Epithelial cell of proximal tubule (primary cell): ENCODE measurements around the gene SF1. TPM values are rescaled to one million over a fixed set of nuclear protein-coding genes. Genes with fewer than 3 reads are reported as not detected.

ENCODE experiments used
- DNase-seq: peaks from one replicate; pipeline ENCODE4 v3.0.0-alpha.2; 2011; ENCODE audit warnings: low read depth
- H3K4me3 ChIP-seq: 2 replicates; pipeline ENCODE4 v1.5.1; 2011; ENCODE audit warnings: low read depth, mild to moderate bottlenecking, low read length
- total RNA-seq: library from RNA; depleted of rRNA; stranded (reverse); fragments of >200 nt; gene quantifications from 2 replicates; pipeline ENCODE4 v1.2.3, GENCODE V29; 2015
- TF ChIP-seq, protein P1 (sequence below): conservative IDR thresholded peaks from 2 replicates; pipeline ENCODE4 v1.5.1; 2012; ENCODE audit warnings: low read depth, mild to moderate bottlenecking, low read length

SF1 gene
- total RNA-seq, 1 donor from 2014 or later, result 111 TPM

DNA sequence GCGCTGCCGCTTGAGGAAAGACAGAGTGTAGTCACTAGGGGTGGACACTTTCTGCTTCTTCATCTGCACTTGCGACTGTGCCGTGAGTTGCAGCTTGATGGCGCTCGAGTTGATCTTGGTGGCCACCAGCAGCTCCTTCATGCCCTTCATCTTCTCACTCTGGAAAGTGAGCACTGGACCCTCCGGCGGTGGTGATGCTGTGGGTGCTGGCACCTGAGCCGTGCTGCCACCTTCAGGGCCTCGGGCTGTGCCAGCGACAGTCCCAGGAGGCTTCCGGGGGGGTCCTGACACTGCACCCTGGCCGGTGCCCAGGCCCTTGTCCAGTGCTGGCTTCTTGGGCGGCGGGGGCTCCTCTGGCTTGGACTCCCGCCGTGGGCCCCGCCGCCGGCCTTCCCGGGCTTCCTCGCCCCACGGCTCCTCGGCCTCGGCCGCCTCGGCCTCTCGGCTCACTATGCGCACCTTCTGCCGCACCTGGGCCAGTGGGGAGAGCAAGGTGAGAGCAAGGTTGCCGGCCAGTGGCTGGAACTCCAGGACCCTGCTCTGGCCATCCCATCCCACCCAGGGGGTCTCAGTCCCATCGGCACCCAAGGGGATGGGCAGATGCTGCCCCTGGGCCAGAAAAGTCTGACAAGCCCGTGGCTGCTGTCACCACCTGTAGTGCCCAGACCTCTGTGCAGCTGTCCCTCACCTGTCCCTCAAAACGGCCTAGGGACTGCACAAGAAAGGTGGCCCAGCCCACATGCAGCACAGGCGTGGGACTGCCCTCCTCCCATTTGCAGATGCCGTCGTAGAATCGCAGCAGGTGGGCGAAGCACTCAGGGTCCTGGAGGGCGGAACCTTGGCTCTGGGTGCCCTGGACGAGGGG is 26.2 kb upstream of the SF1 start:
- no peak overlapping the region for H3K4me3 ChIP-seq
- DNase-seq, result no peak
- TF ChIP-seq, protein P1, sequence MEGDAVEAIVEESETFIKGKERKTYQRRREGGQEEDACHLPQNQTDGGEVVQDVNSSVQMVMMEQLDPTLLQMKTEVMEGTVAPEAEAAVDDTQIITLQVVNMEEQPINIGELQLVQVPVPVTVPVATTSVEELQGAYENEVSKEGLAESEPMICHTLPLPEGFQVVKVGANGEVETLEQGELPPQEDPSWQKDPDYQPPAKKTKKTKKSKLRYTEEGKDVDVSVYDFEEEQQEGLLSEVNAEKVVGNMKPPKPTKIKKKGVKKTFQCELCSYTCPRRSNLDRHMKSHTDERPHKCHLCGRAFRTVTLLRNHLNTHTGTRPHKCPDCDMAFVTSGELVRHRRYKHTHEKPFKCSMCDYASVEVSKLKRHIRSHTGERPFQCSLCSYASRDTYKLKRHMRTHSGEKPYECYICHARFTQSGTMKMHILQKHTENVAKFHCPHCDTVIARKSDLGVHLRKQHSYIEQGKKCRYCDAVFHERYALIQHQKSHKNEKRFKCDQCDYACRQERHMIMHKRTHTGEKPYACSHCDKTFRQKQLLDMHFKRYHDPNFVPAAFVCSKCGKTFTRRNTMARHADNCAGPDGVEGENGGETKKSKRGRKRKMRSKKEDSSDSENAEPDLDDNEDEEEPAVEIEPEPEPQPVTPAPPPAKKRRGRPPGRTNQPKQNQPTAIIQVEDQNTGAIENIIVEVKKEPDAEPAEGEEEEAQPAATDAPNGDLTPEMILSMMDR, result no peak

DNA sequence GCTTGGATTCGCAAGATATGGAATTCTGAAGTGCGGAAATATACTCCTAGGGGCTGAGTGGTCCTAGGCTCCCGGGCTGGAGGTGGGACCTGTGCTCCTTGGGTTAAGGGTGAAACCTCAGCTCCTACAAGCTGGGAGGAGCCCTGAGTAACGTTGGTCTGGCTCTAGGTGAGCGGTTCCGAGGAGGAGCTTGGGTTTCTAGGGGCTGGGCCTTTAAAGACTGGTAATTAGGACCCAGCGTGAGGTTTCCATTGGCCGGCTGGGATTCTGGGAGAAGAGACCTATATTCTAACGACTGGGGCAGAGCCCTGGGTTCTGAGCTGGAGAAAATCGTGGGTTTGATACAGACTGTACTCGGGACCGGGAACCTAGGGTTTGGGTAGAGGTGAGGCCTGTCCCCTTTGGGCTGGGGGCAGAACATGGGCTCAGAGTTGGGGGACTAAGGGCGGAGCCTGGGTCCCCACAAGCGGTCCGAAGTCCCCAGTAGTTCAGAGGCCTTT is 25.6 kb upstream of the SF1 start:
- TF ChIP-seq, protein P1, result no peak
- peak overlapping the region; percentile 80 for H3K4me3 ChIP-seq
- no peak for DNase-seq

DNA sequence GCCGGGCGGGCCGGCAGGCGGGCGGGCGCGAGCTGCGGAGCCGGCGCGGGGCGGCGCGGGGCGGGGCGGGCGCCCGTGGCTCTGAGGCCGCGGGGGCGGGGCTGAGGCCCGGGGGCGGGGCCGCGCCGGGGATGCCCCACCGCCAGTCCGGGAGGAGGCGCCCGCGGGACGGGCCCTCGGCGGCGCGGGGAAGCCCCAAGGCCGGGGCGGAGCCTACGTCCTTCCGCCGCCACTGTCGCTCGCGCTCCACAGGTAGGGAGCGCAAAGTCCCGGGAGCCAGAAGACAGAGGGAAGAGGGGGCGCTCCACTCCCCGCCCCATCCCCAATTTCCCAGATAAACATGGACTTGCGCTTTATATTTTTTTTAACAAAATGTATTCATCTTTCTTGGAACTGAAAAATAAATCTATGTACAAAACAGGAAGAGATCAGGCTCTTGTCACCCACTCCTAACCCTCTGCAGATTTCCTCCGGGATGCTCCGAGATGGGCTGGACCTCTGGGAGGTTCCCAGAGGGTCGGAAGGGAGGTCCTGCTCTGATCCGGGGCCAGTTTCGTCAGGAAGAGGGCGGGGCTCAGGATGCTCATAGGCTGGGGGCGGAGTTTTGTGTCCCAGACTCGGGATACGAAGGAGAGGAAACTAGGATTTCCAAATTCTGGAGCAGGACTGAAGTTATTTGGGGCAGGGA is 25.0 kb upstream of the SF1 start, which contains the start of gene MAP4K2:
Gene MAP4K2, minus strand, starts transcription at position 57 of the 688 bp plus-strand sequence. CDS start 65 bp downstream, outside the sequence.
- no peak for DNase-seq
- TF ChIP-seq, protein P1, result peak; percentile 19

DNA sequence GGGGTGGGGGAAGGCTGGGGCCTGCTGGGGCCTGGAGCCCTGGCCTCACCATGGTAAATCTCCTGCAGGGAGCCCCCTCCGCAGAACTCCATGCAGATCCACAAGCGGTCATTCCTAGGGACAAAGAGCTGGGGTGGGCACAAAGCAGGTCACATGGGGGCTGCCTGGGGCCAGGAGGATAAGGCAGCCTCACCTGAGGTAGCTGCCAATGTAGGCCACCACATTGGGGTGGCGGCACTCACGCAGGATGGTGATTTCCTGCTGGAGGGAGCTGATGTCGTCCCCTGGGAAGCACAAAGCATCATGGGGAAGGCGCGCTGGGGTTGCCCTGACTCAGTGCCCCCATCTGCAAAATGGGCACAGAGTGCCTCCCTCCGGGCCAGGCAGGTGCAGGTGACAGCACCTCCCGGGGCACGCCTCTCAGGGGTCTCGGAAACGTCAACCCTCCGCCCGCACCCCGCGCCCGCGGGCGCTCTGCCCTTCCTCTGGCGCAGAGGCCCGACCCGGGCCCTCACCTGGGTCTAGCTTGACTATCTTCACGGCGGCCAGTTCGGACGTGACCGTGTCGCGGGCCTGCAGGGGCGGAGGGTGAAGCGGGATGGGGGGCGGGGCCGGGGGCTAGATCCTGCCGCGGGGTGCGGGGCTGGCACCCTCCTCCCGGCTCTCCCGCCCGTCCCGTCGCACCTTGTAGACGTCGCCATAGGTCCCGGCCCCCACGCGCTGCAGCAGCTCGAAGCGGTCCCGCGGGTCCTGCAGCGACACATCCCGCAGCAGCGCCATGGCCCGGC is 24.2 kb upstream of the SF1 start:
- peak overlapping the region; percentile 53 for H3K4me3 ChIP-seq
- TF ChIP-seq, protein P1, result no peak
- DNase-seq, result no peak

More for the DNA sequence above, 25.0 kb upstream of the SF1 start, which contains the start of gene MAP4K2:
- peak within 1 kb of the TSS; percentile 80 for H3K4me3 ChIP-seq

DNA sequence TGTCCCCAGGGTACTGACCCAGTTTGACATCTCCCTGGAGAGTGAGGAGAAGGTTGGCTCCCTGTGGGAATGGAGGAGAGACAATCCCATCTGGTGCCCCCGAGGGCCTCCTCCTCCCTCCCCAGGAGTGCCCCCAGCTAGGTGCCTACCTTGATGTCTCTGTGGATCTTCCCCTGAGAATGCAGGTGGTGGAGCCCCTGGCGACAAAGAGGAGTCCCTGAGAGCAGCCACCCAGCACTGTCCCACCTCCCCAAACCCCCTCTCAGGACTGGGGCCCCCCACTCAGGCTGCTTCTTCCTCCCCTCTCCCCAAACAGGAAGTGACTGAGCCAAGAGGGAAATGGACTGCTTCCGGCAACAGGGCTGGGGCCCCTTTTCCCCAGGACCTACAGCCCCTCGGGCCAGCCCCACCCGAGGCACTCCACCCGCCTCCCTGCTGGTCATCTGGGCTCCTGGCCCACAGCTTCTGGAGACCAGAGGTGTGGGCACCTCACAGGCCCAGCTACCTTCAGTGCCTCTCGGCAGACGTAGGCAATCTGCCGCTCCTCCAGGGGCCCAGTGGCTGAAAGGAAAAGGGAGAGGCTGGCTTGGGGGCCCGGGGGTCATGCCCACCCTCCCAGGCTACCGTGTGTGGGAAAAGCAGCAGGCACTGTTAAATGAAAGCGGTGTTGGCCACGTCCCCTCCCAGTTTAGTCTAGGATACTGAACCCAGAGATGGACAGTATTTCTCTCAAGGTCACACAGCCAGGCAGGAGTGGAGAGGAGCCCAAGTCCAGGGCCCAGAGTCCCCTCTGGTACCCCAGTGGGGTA is 23.4 kb upstream of the SF1 start:
- DNase-seq, result no peak
- TF ChIP-seq, protein P1, result no peak
- no peak overlapping the region for H3K4me3 ChIP-seq

DNA sequence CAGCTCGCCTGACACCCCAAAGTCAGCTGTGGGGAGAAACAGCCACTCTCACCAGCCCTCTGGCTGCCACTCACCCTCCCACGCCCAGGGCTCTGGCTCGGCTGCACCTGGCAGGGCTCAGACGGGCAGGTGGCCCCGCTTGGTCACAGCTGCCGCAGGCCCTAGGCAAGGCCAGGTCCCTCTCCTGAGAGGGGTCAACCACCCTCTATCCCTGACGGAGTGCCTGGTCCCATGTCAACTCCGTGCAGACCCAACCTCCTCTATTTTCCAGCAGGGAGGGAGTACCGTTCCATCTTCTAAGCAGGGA is 22.8 kb upstream of the SF1 start:
- TF ChIP-seq, protein P1, result no peak
- no peak overlapping the region for H3K4me3 ChIP-seq
- DNase-seq, result no peak
